Left hindlimb (tissue), 1 donor: Measurements from ENCODE around the gene ALG12.
"Not testable (repeated sequence)": the region's sequence is repeated elsewhere in the genome, so short reads cannot be mapped to it uniquely, and the experiment has no call there.

ENCODE experiments used
- DNase-seq: peaks from one replicate; pipeline ENCODE4 v3.0.0-alpha.2; 2018

ALG12 gene

DNA sequence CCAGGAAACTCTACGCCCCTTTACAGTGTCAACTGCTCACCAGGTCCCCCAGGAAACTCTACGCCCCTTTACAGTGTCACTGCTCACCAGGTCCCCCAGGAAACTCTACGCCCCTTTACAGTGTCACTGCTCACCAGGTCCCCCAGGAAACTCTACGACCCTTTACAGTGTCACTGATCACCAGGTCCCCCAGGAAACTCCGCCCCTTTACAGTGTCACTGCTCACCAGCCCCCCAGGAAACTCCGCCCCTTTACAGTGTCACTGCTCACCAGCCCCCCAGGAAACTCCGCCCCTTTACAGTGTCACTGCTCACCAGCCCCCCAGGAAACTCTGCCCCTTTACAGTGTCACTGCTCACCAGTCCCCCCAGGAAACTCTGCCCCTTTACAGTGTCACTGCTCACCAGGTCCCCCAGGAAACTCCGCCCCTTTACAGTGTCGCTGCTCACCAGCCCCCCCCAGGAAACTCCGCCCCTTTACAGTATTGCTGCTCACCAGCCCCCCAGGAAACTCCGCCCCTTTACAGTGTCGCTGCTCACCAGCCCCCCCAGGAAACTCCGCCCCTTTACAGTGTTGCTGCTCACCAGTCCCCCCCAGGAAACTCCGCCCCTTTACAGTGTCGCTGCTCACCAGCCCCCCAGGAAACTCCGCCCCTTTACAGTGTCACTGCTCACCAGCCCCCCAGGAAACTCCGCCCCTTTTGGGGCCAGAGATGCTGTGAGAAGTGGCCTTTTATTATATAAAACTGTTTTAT lies 27.0 kb upstream of the ALG12 start:
- not testable (repeated sequence) for DNase-seq

DNA sequence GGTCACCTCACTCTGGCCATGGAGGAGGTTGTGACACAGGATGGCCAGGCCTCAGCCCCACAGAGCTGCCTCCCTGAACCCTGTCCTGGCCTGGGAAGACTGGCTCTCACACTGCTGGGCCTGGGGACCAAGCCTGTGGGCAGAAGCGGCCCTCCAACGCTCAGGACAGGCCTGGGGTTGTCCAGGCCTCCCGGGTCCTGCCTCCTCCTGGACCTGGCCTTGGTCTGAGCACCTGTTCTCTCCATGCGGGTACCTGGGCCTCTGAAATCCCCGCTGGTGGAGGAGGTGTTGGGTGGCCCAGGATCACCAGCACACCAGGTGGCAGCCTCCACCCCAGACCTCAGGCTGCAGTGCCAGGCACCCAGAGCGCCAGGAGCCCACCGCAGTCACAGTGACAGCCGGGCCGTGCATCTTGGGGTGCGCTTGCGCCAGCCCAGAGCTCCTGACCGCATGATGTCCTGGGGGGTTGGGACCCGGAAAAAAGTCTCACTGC lies 26.2 kb upstream of the ALG12 start:
- DNase-seq, result no peak

DNA sequence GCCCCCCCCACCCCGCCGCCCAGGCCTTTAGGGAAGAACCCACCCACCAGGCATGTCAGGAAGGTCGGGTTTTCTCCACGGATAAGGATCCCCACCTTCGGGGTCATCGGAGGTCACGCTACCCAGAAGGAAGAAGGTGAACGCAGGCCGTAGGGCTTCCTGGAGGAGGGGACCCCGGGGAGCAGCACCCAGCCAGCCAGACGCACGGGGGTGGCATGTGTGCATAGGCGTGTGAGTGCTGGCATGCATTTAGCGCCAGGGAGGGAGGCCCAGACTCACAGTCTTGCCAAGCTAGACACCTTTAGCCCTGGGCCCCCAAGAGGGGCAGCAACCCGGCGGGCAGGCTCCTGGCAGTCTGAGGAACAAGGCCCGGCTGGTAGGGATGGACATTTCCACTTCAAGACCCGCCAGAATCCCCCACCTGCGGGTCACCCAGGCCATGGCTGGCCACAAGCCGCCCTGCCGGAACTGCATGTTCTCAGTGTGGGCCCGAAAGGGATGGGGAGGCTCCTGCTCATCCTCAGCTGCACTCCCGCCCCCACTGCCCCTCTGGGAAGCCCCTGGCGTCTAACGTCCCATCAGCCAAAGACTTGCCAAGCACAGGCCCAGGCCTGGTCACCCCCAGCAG lies 25.6 kb upstream of the ALG12 start:
- DNase-seq, result no peak

- DNase-seq, result no peak
Measured at GRCh38 chr22:49943405-49943765, 25.1 kb upstream of the ALG12 start.

DNA sequence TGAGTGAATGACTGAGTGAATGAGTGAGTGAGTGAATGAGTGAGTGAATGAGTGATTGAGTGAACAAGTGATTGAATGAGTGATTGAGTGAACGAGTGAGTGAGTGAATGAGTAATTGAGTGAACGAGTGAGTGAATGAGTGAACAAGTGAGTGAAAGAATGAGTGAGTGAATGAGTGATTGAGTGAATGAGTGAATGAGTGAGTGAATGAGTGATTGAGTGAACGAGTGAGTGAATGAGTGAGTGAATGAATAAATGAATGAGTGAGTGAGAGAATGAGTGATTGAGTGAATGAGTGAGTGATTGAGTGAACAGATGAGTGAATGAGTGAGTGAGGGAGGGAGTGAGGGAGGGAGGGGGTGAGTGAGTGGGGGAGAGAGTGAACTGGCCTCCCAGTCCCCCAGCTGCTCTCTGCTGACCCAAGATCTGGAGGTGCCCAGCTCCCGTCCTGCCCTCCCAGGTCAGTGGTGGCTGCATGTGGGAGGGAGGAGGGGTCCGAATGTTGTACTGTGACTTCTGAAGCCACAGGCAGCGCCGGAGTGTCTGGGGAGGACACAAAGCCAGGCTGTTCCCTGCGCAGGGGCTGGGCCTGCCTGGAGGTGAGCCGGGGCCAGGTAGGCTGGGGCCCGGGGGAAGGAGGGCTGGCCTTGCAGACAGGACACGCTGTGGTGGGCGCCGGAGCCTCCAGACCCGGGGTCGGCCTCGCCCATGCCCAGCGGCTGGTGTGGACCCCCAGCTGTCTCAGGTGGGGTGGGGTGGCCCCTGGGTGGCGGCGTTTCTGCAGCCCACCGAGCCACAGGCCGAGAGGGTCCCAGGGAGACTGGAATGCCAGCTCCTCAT lies 24.5 kb upstream of the ALG12 start:
- DNase-seq, result no peak

GRCh38 chr22:49941507-49942316 lies 23.5 kb upstream of the ALG12 start:
- DNase-seq, result no peak

GRCh38 chr22:49938565-49939136 lies 20.4 kb upstream of the ALG12 start:
- no peak for DNase-seq

DNA sequence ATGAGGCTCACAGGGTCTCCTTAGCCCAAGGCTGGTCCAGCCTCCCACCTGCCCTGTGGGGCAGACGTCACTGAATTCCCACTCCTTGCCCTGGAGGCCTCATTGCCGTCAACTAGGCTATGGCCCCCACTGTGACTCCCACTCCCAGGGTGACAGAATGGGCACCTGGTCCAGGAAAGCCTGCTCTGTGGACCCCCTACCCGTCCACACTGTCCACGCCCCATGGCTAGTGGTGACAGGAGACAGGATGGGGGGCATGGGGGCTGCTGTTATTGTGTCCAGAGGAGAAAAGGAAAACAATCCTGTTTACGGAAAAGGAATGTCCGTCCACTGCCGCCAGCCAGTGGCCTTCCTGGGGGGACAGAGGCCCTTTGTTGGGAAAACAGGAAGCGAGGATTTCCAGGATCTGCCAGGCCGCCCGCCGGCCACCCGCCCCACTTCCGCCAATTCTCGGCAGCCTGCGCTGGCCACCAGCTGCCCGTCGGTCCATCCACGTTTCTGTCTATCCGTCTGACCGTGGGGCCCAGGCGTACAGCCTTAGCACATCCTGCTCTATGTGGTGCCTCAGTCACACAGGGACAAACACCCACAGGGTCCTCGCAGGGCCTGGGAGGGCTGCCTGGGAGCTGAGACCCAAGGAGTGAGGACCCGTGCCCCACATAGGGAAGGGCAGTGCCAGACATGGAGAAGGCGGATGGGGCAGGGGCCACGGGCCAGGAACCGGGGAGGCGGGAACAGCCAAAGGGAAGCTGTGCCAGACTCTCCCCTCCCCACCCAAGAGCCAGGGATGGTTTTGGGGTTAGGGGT lies 19.7 kb upstream of the ALG12 start:
- DNase-seq, result no peak

GRCh38 chr22:49936973-49937757 lies 18.9 kb upstream of the ALG12 start:
- DNase-seq, result no peak

- peak; percentile 80 for DNase-seq
Measured at GRCh38 chr22:49936018-49936972, 18.1 kb upstream of the ALG12 start.

DNA sequence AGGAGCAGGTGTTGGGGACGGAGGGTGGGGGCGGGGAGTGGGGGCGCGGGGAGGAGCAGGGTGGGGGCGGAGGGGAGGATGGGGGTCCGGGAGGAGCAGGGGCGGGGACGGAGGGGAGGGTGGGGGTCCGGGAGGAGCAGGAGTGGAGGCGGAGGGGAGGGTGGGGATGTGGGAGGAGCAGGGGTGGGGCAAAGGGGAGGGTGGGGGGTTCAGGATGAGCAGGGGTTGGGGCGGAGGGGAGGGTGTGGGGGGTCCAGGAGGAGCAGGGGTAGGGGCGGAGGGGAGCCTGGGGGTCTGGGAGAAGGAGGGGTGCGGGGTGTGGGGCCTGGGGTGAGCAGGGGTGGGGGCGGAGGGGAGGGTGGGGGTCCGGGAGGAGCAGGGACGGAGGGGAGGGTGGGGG lies 17.3 kb upstream of the ALG12 start:
- DNase-seq, result no peak

DNA sequence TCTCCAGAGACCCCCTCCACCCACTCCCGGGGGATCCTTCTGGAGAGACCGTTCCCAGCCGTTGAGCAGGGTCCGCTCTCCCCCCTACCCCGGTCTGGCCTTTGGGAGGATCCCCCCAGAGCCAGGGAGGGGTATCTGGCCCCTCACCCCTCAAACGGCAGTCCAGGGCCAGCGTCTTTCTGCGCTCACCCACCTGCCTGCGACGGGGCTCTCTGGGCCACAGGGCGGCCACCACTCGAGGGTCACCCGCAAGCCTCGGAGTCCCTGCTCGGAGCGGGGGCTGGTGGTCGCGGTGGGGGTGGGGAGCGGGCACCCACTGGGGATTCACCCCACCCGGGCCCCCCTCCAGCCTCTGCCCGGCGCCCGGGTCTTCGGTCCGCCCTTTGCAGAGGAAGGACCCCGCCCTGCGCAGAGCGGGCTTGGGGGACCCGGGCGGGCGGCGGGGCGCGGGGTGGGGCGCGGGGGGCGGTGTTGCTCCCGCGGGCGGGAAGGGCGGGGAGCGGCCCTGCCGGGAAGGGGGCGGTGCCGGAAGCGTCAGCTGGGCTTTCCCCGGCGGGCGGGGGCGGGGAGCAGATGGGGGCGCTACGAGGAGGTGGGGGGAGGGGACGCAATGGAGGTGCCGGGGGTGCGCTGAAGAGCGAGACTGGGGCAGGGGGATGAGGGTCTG lies 16.8 kb upstream of the ALG12 start:
- DNase-seq, result peak; percentile 79

GRCh38 chr22:49934160-49934890 lies 16.1 kb upstream of the ALG12 start:
- no peak for DNase-seq

DNA sequence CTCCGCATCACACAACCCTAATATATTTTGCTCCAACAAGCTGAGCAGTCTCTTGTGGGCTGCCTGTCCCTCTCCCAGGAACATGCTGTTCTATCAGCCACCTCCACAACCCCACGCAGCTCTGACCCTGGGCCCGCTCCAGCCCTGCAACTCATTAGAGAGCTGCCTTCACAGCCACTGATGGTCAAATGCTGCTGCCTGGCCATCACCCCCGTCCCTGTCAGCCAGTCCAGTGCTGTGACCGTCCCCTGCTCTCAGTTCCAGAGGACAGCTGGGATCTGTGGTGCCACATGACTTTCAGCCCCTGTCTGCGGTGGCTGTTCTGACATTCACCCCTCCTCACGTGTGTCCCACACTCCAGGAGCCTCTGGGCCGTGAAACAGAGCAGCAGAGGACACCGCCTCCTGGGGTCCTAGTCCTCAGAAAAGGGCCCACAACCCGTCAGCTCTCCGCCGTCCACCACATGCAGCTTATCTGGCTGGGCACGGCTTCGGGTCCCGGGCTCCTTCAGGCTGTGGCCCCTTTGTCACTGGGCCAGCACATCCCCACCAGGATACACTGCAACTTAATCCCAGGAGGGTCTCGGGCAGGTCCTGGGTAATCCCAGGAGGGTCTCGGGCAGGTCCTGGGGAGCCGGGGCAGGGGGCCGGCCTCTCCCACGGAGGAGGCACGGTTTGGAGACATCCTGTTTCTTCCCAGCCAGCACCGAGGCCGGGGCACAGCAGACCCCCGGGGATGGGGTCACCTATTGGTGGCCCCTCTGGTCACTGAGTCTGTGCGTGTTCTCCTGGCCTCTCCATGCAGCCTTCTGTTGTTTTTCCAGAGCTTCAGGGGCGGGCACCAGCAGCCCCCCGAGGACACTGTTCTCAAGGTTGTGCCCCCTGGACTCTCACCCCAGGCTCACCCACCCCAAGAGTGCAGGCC lies 15.3 kb upstream of the ALG12 start:
- DNase-seq, result no peak

GRCh38 chr22:49930596-49931412 lies 12.6 kb upstream of the ALG12 start:
- DNase-seq, result no peak

DNA sequence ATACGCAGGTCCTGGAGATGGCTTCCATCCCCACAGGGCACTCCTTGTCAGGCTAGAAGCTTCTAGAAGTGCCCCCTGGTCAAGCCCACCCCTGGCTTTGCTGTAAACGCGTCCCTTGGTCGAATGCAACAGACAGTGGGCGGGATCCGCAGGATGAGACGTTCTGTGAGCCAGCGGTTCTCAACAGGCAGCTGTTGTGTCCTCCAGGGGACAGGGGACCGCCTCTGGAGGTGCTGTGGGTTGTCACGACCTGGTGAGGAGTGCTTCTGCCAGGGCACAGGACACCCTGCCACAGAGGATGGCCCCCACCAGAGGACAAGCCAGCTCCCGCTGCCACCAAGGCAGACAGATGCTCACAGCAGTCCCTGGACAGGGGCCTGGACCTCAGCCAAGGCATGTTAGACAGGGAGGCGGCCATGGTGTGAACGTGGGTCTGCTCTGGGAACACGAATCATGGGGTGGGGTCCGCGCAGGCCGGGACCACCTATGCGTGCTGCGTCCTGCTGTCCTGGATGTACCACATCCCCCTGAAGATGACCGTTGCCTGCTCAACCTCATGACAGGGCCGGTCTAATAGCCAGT lies 11.8 kb upstream of the ALG12 start:
- no peak for DNase-seq
